CD4-positive, CD25-positive, alpha-beta regulatory T cell (primary cell): ENCODE measurements around the gene GLRA1. TPM values are rescaled to one million over a fixed set of nuclear protein-coding genes. Genes with fewer than 3 reads are reported as not detected.

ENCODE experiments used
- ATAC-seq, 2 donors: fragments of 150-1000 bp; cut with Tn5 transposase; one replicate each; pipeline ENCODE4 v1.10.0; 2021; ENCODE audit warnings: low read depth in 2 of 2, moderate number of reproducible peaks in 2 of 2, moderate library complexity in 1 of 2
- DNase-seq, 3 donors: peaks; one replicate each; pipeline versions ENCODE4 v3.0.0 to v3.0.0-alpha.2; 2012 to 2022; ENCODE audit warnings: mixed read lengths in 1 of 3
- H3K27ac ChIP-seq: one replicate; pipeline ENCODE4 v1.7.0; 2013; ENCODE audit warnings: mild to moderate bottlenecking, low read length; ENCODE audit not compliant: insufficient read depth, poor library complexity, severe bottlenecking
- H3K27me3 ChIP-seq: one replicate; pipeline ENCODE4 v1.7.0; 2013; ENCODE audit warnings: low read length; ENCODE audit not compliant: control insufficient read depth, insufficient read depth
- H3K36me3 ChIP-seq: one replicate; pipeline ENCODE4 v1.7.0; 2013; ENCODE audit warnings: mild to moderate bottlenecking, low read length, moderate library complexity; ENCODE audit not compliant: control insufficient read depth, insufficient read depth
- H3K4me1 ChIP-seq: 2 replicates; pipeline ENCODE4 v1.7.0; 2013; ENCODE audit warnings: mild to moderate bottlenecking, low read length; ENCODE audit not compliant: insufficient read depth, control insufficient read depth, poor library complexity, severe bottlenecking
- H3K4me3 ChIP-seq: one replicate; pipeline ENCODE4 v1.7.0; 2013; ENCODE audit warnings: low read depth, mild to moderate bottlenecking, low read length, moderate library complexity
- H3K9me3 ChIP-seq, 2 experiments: 1 replicate in 1 of 2; 2 replicates in 1 of 2; pipeline ENCODE4 v1.7.0; 2013; ENCODE audit warnings: low read length in 2 of 2, mild to moderate bottlenecking in 1 of 2, moderate library complexity in 1 of 2; ENCODE audit not compliant: control insufficient read depth in 2 of 2
- H3K27ac Mint-ChIP-seq, 3 donors: one replicate each; pipeline ENCODE4 v1.8.0; 2020 to 2022; ENCODE audit warnings: mild to moderate bottlenecking in 3 of 3, mixed read lengths in 3 of 3, moderate library complexity in 2 of 3
- H3K27me3 Mint-ChIP-seq: one replicate; pipeline ENCODE4 v1.8.0; 2022; ENCODE audit warnings: mild to moderate bottlenecking, mixed read lengths
- H3K36me3 Mint-ChIP-seq: one replicate; pipeline ENCODE4 v1.8.0; 2020; ENCODE audit warnings: mixed read lengths
- H3K4me1 Mint-ChIP-seq, 4 donors: one replicate each; pipeline ENCODE4 v1.8.0; 2020 to 2022; ENCODE audit warnings: mixed read lengths in 4 of 4, mild to moderate bottlenecking in 1 of 4
- H3K4me3 Mint-ChIP-seq, 4 donors: one replicate each; pipeline ENCODE4 v1.8.0; 2020 to 2022; ENCODE audit warnings: mild to moderate bottlenecking in 4 of 4, mixed read lengths in 4 of 4, moderate library complexity in 3 of 4
- H3K9me3 Mint-ChIP-seq, 7 donors: one replicate each; pipeline ENCODE4 v1.8.0; 2020 to 2022; ENCODE audit warnings: mixed read lengths in 7 of 7, mild to moderate bottlenecking in 3 of 7, moderate library complexity in 2 of 7
- polyA plus RNA-seq, 4 donors: library from polyadenylated mRNA; unstranded; fragments of 300-500 nt; fragmentation: Illumina TruSeq; gene quantifications; one replicate each; pipeline ENCODE4 v1.2.3, GENCODE V29; 2021
- total RNA-seq: library from RNA; stranded (reverse); gene quantifications from one replicate; pipeline ENCODE4 v1.2.3, GENCODE V29; 2022

The GLRA1 gene
- total and polyA plus RNA-seq, 5 donors from 2014 or later: not detected

DNA sequence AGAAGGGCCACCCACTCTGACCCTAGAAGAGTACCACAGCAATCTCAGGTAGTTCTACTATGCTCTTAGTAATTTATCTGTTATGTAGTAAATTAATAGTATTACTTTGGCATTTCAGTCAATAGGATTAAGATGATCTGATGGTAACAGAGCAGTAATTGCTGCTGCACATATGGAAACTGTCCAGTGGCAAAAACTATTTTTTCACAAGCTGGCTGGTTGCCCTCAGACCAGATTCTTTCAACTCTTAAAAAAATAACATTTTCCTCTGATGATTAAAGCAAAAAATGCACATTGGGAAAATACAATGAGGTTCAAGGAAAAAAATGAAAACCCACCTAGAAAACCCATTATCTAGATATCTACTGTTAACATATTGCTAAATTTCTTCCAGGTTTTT lies 19.7 kb downstream of the GLRA1 start:
- H3K27me3 ChIP-seq: peaks cover 7% of the 10 kb centered on the region
- no peaks in the 10 kb centered on the region for H3K36me3 ChIP-seq
- Mint-ChIP-seq H3K36me3 (no peaks in the 10 kb centered on the region), H3K4me1 (no peaks in the 10 kb centered on the region), H3K9me3 (peaks cover 0 to 2% (median 0%) of the 10 kb centered on the region in 7 donors), H3K27me3 (peaks cover 34% of the 10 kb centered on the region), H3K27ac (no peak overlapping the region), H3K4me3 (no peak overlapping the region)
- DNase-seq (no peak), ATAC-seq (no peak)
- no peak overlapping the region for H3K4me3 ChIP-seq
- no peak overlapping the region for H3K27ac ChIP-seq
- no peaks in the 10 kb centered on the region for H3K4me1 ChIP-seq
- no peaks in the 10 kb centered on the region for H3K9me3 ChIP-seq

DNA sequence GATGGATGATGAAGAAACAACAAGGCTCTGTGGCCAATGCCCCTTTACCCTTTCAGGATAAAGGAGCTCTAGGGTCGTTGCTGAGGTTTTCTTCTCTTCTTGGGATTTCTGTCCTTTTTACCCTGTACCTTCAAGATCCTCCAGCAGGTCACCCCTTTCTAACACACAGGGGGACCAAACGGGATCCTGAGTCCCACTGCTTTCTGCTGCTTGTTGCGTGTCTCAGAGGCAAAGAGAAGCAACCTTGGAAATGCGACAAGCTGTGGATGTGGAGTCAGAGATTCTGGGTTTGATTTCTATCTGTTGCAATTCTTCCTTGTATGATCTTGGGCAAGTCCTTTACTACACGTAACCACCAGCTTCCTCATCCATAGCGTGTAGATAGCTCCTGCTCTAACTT lies 20.5 kb downstream of the GLRA1 start:
- peaks cover 0 to 2% (median 0%) of the 10 kb centered on the region in 7 donors for H3K9me3 Mint-ChIP-seq
- no peak for DNase-seq
- H3K36me3 ChIP-seq: no peaks in the 10 kb centered on the region
- H3K27ac ChIP-seq: no peak overlapping the region
- no peak overlapping the region for H3K4me3 Mint-ChIP-seq
- no peaks in the 10 kb centered on the region for H3K9me3 ChIP-seq
- ATAC-seq: no peak
- no peak overlapping the region for H3K27ac Mint-ChIP-seq
- H3K4me1 Mint-ChIP-seq: no peaks in the 10 kb centered on the region
- H3K27me3 Mint-ChIP-seq: peaks cover 36% of the 10 kb centered on the region
- peaks cover 7% of the 10 kb centered on the region for H3K27me3 ChIP-seq
- no peaks in the 10 kb centered on the region for H3K36me3 Mint-ChIP-seq
- no peaks in the 10 kb centered on the region for H3K4me1 ChIP-seq
- H3K4me3 ChIP-seq: no peak overlapping the region

DNA sequence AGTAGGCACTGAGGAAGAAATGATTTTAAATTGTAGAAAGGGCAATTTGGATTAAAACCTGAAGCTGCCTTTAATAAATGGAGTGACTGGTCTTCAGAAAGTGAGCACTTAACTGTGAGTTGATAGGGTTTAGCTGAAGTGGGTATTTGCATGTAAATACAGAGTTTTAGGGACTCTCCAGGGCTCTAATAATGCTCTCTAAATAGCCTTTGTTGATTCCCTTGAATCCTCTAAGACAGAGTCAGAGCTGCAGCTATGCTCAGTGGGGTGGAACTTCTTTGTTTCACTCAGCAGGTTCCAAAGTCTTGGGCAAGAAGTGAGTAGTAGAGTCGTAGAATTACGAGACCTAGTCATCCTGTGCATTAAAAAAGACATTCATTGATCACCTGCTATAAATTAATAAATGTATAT lies 21.4 kb downstream of the GLRA1 start:
- H3K36me3 Mint-ChIP-seq: no peaks in the 10 kb centered on the region
- peaks cover 0 to 2% (median 0%) of the 10 kb centered on the region in 7 donors for H3K9me3 Mint-ChIP-seq
- no peak overlapping the region for H3K4me3 Mint-ChIP-seq
- Histone ChIP-seq H3K4me3 (no peak overlapping the region), H3K4me1 (no peaks in the 10 kb centered on the region), H3K36me3 (no peaks in the 10 kb centered on the region), H3K9me3 (no peaks in the 10 kb centered on the region), H3K27me3 (peaks cover 7% of the 10 kb centered on the region), H3K27ac (no peak overlapping the region)
- peaks cover 44% of the 10 kb centered on the region for H3K27me3 Mint-ChIP-seq
- no peak for DNase-seq
- H3K4me1 Mint-ChIP-seq: no peaks in the 10 kb centered on the region
- no peak overlapping the region for H3K27ac Mint-ChIP-seq
- ATAC-seq: no peak

DNA sequence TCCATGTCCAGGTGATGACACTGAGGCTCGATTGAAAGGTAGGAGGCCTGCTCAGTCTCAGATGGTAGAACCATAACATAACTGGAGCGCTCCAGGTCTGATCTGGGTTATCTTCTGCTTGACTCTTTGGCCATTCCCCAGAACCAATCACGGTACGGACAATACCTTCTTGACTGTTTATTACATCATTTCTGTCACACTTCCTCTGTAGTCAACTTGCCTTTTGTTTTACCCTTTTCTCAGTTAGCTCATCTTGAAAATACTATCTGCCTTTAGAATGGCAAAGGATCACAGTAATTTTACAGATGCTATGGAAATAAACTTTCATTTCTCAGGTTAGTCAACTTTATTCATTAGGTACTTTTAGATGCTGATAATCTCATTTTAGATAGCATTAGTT lies 22.4 kb downstream of the GLRA1 start:
- Mint-ChIP-seq H3K4me1 (no peaks in the 10 kb centered on the region), H3K9me3 (peaks cover 0 to 2% (median 0%) of the 10 kb centered on the region in 7 donors), H3K4me3 (no peak overlapping the region), H3K27me3 (peaks cover 43% of the 10 kb centered on the region), H3K27ac (no peak overlapping the region), H3K36me3 (no peaks in the 10 kb centered on the region)
- Histone ChIP-seq H3K9me3 (no peaks in the 10 kb centered on the region), H3K36me3 (no peaks in the 10 kb centered on the region), H3K27me3 (peaks cover 7% of the 10 kb centered on the region), H3K4me1 (no peaks in the 10 kb centered on the region), H3K27ac (no peak overlapping the region), H3K4me3 (no peak overlapping the region)
- ATAC-seq: no peak
- no peak for DNase-seq

DNA sequence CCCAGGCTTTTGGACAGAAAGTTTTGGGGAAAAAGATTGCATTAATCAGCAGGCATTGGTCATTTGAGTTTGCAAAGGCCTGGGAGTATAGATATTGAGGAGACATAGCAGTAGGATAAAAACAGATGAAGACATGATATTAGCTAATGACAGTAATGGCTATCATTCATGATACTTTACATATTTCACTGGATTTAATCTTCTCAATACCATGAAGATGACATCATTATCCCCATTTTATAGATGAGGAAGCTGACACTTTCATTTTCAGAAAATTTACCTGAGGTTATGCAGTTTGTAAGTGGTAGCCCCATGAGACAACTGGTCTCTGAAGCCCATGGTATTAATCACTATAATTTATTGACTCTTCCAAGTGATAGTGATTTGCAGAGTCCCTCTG lies 23.0 kb downstream of the GLRA1 start:
- Histone ChIP-seq H3K4me3 (no peak overlapping the region), H3K4me1 (no peaks in the 10 kb centered on the region), H3K27me3 (peaks cover 7% of the 10 kb centered on the region), H3K27ac (no peak overlapping the region), H3K9me3 (no peaks in the 10 kb centered on the region), H3K36me3 (no peaks in the 10 kb centered on the region)
- Mint-ChIP-seq H3K9me3 (peaks cover 0 to 2% (median 0%) of the 10 kb centered on the region in 7 donors), H3K27ac (no peak overlapping the region), H3K27me3 (peaks cover 40% of the 10 kb centered on the region), H3K36me3 (no peaks in the 10 kb centered on the region), H3K4me3 (no peak overlapping the region), H3K4me1 (no peaks in the 10 kb centered on the region)
- no peak for DNase-seq
- ATAC-seq: no peak

DNA sequence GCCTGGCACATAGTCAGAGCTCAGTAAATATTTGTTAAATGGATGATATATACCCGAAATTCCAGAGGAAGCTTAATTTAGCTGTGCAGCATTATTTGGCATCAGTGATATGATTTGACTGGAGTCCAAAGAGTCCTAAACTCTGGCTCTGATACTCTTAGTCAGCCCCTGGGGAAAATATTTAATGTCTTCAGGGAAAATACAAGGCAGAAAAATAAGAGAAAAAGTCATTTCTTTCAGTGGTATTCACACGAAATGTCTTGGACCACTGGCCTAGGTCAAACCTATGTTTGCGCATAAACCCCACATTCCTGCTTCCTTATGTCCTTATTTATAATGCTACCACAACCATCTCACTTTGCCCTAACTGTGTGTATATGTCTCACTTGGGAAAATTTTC lies 23.8 kb downstream of the GLRA1 start:
- peaks cover 35% of the 10 kb centered on the region for H3K27me3 Mint-ChIP-seq
- H3K36me3 Mint-ChIP-seq: no peaks in the 10 kb centered on the region
- Histone ChIP-seq H3K4me3 (no peak overlapping the region), H3K9me3 (no peaks in the 10 kb centered on the region), H3K36me3 (no peaks in the 10 kb centered on the region), H3K27me3 (peaks cover 7% of the 10 kb centered on the region), H3K4me1 (no peaks in the 10 kb centered on the region), H3K27ac (no peak overlapping the region)
- DNase-seq (no peak), ATAC-seq (no peak)
- H3K27ac Mint-ChIP-seq: no peak overlapping the region
- H3K9me3 Mint-ChIP-seq: peaks cover 0 to 2% (median 0%) of the 10 kb centered on the region in 7 donors
- no peak overlapping the region for H3K4me3 Mint-ChIP-seq
- H3K4me1 Mint-ChIP-seq: no peaks in the 10 kb centered on the region

DNA sequence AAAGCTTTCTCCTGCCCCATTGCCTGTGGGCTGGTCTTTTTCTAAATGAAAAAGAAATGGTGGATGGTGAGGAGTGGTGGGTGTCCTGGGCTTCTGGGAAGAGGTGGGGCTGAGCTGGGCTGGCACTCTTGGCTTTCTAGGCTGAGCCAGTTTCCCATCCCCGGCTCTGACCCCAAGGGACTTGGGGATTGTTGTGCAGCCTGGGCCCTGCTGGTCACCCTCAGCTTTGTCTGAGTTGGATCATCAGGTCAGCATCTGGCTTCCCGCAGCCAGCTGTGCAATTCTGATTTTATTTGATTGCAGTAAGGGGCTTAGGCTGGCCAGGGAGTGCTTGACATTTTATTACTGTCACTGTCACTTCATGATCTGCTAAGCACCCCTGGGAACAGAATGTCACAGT lies 25.3 kb downstream of the GLRA1 start:
- no peaks in the 10 kb centered on the region for H3K27me3 ChIP-seq
- H3K36me3 Mint-ChIP-seq: no peaks in the 10 kb centered on the region
- no peaks in the 10 kb centered on the region for H3K4me1 ChIP-seq
- DNase-seq: no peak
- no peaks in the 10 kb centered on the region for H3K4me1 Mint-ChIP-seq
- no peaks in the 10 kb centered on the region for H3K36me3 ChIP-seq
- H3K27ac Mint-ChIP-seq: no peak overlapping the region
- no peak overlapping the region for H3K27ac ChIP-seq
- H3K4me3 ChIP-seq: no peak overlapping the region
- no peaks in the 10 kb centered on the region for H3K9me3 ChIP-seq
- ATAC-seq: no peak
- no peak overlapping the region for H3K4me3 Mint-ChIP-seq
- peaks cover 27% of the 10 kb centered on the region for H3K27me3 Mint-ChIP-seq
- H3K9me3 Mint-ChIP-seq: peaks cover 0 to 1% (median 0%) of the 10 kb centered on the region in 7 donors

DNA sequence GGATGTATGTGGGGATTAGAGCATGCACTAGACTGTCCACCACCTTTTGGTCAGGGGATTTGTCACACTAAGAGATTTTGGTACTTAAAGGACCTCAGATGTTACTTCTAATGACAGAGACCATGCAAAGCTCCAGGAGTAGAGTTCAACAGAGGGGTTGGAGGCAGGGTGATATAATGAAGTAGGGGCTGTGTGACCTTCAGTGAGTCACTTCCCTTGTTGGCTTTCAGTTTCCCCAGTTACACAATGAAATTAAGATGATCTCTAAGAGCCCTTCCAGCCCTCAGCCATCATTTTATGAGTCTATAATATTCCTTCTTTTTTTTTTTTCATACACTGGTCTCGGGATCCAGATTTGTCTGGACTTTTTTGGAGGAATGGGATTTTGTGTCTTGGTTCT lies 26.8 kb downstream of the GLRA1 start:
- Mint-ChIP-seq H3K9me3 (no peaks in the 10 kb centered on the region), H3K27ac (no peak overlapping the region), H3K36me3 (no peaks in the 10 kb centered on the region), H3K27me3 (peaks cover 19% of the 10 kb centered on the region), H3K4me1 (no peaks in the 10 kb centered on the region), H3K4me3 (no peak overlapping the region)
- no peak overlapping the region for H3K4me3 ChIP-seq
- H3K4me1 ChIP-seq: no peaks in the 10 kb centered on the region
- DNase-seq: no peak
- H3K27me3 ChIP-seq: no peaks in the 10 kb centered on the region
- no peaks in the 10 kb centered on the region for H3K9me3 ChIP-seq
- H3K27ac ChIP-seq: no peak overlapping the region
- ATAC-seq: no peak
- H3K36me3 ChIP-seq: no peaks in the 10 kb centered on the region
